GM19324 (cell line): ENCODE data around the gene ATPAF1.
"Not testable (repeated sequence)": the region's sequence is repeated elsewhere in the genome, so short reads cannot be mapped to it uniquely, and the experiment has no call there.

Source experiments
- ATAC-seq: cut with Tn5 transposase; IDR thresholded peaks from one replicate; pipeline ENCODE4 v1.9.1; 2021; ENCODE audit warnings: mild to moderate bottlenecking, moderate library complexity; ENCODE audit not compliant: unreplicated experiment, low FRiP score

The ATPAF1 gene

GRCh38 chr1:46667782-46668760, at the start of gene ATPAF1:
TSS of gene ATPAF1 (minus strand) at chr1:46668364. CDS start at chr1:46668322, 42 bp downstream.
- peak; percentile 69 for ATAC-seq

- no peak for ATAC-seq
These were observed 49.5 kb upstream of the ATPAF1 start for GRCh38 chr1:46717654-46718053.

GRCh38 chr1:46714976-46715375, 46.8 kb upstream of the ATPAF1 start:
- no peak for ATAC-seq

- ATAC-seq, result no peak
These were observed 40.0 kb upstream of the ATPAF1 start for GRCh38 chr1:46708121-46708520.

- ATAC-seq, result no peak
These were observed 37.2 kb upstream of the ATPAF1 start for GRCh38 chr1:46705408-46705807.

- ATAC-seq, result no peak
These were observed 35.9 kb upstream of the ATPAF1 start for GRCh38 chr1:46703927-46704641.

GRCh38 chr1:46699666-46700065, 31.5 kb upstream of the ATPAF1 start:
- ATAC-seq, result no peak

- no peak for ATAC-seq
These were observed 28.9 kb upstream of the ATPAF1 start for GRCh38 chr1:46697053-46697452.

- not testable (repeated sequence) for ATAC-seq
These were observed 26.5 kb upstream of the ATPAF1 start for GRCh38 chr1:46694676-46695075.

GRCh38 chr1:46692811-46693770, 24.9 kb upstream of the ATPAF1 start:
- no peak for ATAC-seq

- ATAC-seq, result no peak
These were observed 24.0 kb upstream of the ATPAF1 start for GRCh38 chr1:46691997-46692790.

GRCh38 chr1:46690931-46691421, 22.8 kb upstream of the ATPAF1 start:
- no peak for ATAC-seq

- no peak for ATAC-seq
These were observed 21.7 kb upstream of the ATPAF1 start for GRCh38 chr1:46689897-46690296.

- ATAC-seq, result no peak
These were observed 21.2 kb upstream of the ATPAF1 start for GRCh38 chr1:46689356-46689755.

- no peak for ATAC-seq
These were observed 19.9 kb upstream of the ATPAF1 start for GRCh38 chr1:46687921-46688509.

GRCh38 chr1:46687093-46687659, 19.0 kb upstream of the ATPAF1 start:
- no peak for ATAC-seq

- ATAC-seq, result no peak
These were observed 18.1 kb upstream of the ATPAF1 start for GRCh38 chr1:46686255-46686654.

- ATAC-seq, result no peak
These were observed 16.5 kb upstream of the ATPAF1 start for GRCh38 chr1:46684670-46685069.

- ATAC-seq, result no peak
These were observed 13.9 kb upstream of the ATPAF1 start for GRCh38 chr1:46682064-46682463.
